Measurements from ENCODE around the gene CXCL12. TPM values are rescaled to one million over a fixed set of nuclear protein-coding genes. Genes with fewer than 3 reads are reported as not detected.

CXCL12 gene
- total RNA-seq, 1 donor from 2014 or later, result 40.8 TPM

GRCh38 chr10:44411251-44411650, 26.4 kb upstream of the CXCL12 start:
- TF ChIP-seq CTCF (IDR thresholded peaks at IDR 0.05), result no peak
- DNase-seq, result peak; percentile 29
- intact Hi-C loops (cut with DNase I), result no loop called here
- Histone ChIP-seq H3K27me3 (no peaks in the 10 kb centered on the region), H3K36me3 (no peaks in the 10 kb centered on the region), H3K4me1 (no peaks in the 10 kb centered on the region), H3K4me3 (no peak overlapping the region), H3K9me3 (no peaks in the 10 kb centered on the region), H3K27ac (no peak overlapping the region)
- no peak for ATAC-seq

GRCh38 chr10:44404741-44405437, 20.0 kb upstream of the CXCL12 start:
- ATAC-seq, result no peak

GRCh38 chr10:44402465-44403195, 17.7 kb upstream of the CXCL12 start:
- no peak overlapping the region for H3K4me3 ChIP-seq
- H3K4me1 ChIP-seq, result no peaks in the 10 kb centered on the region
- ATAC-seq (no peak), DNase-seq (peak; percentile 18)
- TF ChIP-seq CTCF (IDR thresholded peaks at IDR 0.05), result no peak
- intact Hi-C loops (cut with DNase I), result no loop called here
- no peak overlapping the region for H3K27ac ChIP-seq
- no peaks in the 10 kb centered on the region for H3K36me3 ChIP-seq
- H3K27me3 ChIP-seq, result no peaks in the 10 kb centered on the region
- H3K9me3 ChIP-seq, result no peaks in the 10 kb centered on the region

More at GRCh38 chr10:44404741-44405437, 20.0 kb upstream of the CXCL12 start:
- no peak for DNase-seq
- no peaks in the 10 kb centered on the region for H3K27me3 ChIP-seq
- no peak overlapping the region for H3K27ac ChIP-seq
- TF ChIP-seq CTCF (IDR thresholded peaks at IDR 0.05), result no peak
- no peaks in the 10 kb centered on the region for H3K9me3 ChIP-seq
- intact Hi-C loops (cut with DNase I), result no loop called here
- no peaks in the 10 kb centered on the region for H3K4me1 ChIP-seq
- H3K36me3 ChIP-seq, result no peaks in the 10 kb centered on the region
- H3K4me3 ChIP-seq, result no peak overlapping the region

- no peak for ATAC-seq
- no peaks in the 10 kb centered on the region for H3K4me1 ChIP-seq
- no peak for TF ChIP-seq CTCF (IDR thresholded peaks at IDR 0.05)
Observed at GRCh38 chr10:44400541-44400940, 15.6 kb upstream of the CXCL12 start.

GRCh38 chr10:44399659-44400451, 15.0 kb upstream of the CXCL12 start:
- peak; percentile 33 for DNase-seq
- Histone ChIP-seq H3K36me3 (no peaks in the 10 kb centered on the region), H3K4me3 (no peak overlapping the region), H3K9me3 (no peaks in the 10 kb centered on the region), H3K4me1 (no peaks in the 10 kb centered on the region), H3K27ac (no peak overlapping the region), H3K27me3 (no peaks in the 10 kb centered on the region)
- no peak for ATAC-seq
- no peak for TF ChIP-seq CTCF (IDR thresholded peaks at IDR 0.05)
- intact Hi-C loops (cut with DNase I), result no loop called here

More at GRCh38 chr10:44400541-44400940, 15.6 kb upstream of the CXCL12 start:
- H3K9me3 ChIP-seq, result no peaks in the 10 kb centered on the region
- H3K36me3 ChIP-seq, result no peaks in the 10 kb centered on the region
- no peaks in the 10 kb centered on the region for H3K27me3 ChIP-seq
- H3K27ac ChIP-seq, result no peak overlapping the region
- H3K4me3 ChIP-seq, result no peak overlapping the region
- DNase-seq, result no peak
- intact Hi-C loops (cut with DNase I), result no loop called here
